NB4 (cell line): Measurements from ENCODE around the gene DPYD.

ENCODE experiments used
- DNase-seq: peaks from one replicate; pipeline ENCODE4 v3.0.0; 2010; ENCODE audit warnings: low read depth
- H3K4me3 ChIP-seq: one replicate; pipeline ENCODE4 v1.5.1; 2011; ENCODE audit warnings: mild to moderate bottlenecking, low read depth, low read length, moderate library complexity
- MYC ChIP-seq: IDR thresholded peaks from 2 replicates; pipeline ENCODE4 v1.6.1; 2011; ENCODE audit warnings: low read depth, low read length
- POLR2A ChIP-seq: IDR thresholded peaks from 2 replicates; pipeline ENCODE4 v1.6.1; 2011; ENCODE audit warnings: mild to moderate bottlenecking; ENCODE audit not compliant: insufficient read length; ENCODE audit errors: extremely low read depth
- TF ChIP-seq, protein P1 (sequence below): IDR thresholded peaks from one replicate; pipeline ENCODE4 v1.5.1; 2012; ENCODE audit warnings: low read depth, low read length
- TF ChIP-seq, protein P2 (sequence below): IDR thresholded peaks from 2 replicates; pipeline ENCODE4 v1.6.1; 2011; ENCODE audit warnings: low read depth, low read length

Gene DPYD

GRCh38 chr1:97159342-97159741 is 761.5 kb downstream of the DPYD start:
- H3K4me3 ChIP-seq: no peak overlapping the region
- TF ChIP-seq, protein P1, sequence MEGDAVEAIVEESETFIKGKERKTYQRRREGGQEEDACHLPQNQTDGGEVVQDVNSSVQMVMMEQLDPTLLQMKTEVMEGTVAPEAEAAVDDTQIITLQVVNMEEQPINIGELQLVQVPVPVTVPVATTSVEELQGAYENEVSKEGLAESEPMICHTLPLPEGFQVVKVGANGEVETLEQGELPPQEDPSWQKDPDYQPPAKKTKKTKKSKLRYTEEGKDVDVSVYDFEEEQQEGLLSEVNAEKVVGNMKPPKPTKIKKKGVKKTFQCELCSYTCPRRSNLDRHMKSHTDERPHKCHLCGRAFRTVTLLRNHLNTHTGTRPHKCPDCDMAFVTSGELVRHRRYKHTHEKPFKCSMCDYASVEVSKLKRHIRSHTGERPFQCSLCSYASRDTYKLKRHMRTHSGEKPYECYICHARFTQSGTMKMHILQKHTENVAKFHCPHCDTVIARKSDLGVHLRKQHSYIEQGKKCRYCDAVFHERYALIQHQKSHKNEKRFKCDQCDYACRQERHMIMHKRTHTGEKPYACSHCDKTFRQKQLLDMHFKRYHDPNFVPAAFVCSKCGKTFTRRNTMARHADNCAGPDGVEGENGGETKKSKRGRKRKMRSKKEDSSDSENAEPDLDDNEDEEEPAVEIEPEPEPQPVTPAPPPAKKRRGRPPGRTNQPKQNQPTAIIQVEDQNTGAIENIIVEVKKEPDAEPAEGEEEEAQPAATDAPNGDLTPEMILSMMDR: no peak
- TF ChIP-seq POLR2A (no peak), MYC (no peak)
- TF ChIP-seq, protein P2, sequence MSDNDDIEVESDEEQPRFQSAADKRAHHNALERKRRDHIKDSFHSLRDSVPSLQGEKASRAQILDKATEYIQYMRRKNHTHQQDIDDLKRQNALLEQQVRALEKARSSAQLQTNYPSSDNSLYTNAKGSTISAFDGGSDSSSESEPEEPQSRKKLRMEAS: no peak
- DNase-seq: no peak

DNA sequence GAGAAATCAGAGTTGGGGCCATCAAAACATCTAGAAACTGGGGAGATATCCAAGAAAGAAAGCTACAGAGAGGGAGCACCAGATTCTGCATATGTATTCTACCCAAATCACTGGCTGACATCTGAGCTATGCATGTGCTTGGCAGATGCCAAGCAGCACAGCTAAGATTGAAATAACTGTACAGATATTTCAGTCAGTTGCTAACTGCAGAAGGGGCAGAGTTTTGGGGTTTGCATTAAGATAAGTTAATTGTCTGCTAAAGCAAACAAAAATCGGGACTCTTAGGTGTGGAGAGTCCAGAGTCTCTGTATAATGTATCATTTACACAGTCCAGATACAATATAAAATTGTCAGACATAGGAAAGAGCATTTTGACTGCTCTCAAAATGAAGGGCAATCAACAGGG is 762.1 kb downstream of the DPYD start:
- H3K4me3 ChIP-seq: no peak overlapping the region
- no peak for DNase-seq
- TF ChIP-seq MYC: no peak
- TF ChIP-seq, protein P1: no peak
- TF ChIP-seq, protein P2: no peak
- no peak for TF ChIP-seq POLR2A

- TF ChIP-seq, protein P2: no peak
- TF ChIP-seq, protein P1: no peak
- no peak for TF ChIP-seq MYC
- no peak for DNase-seq
- no peak overlapping the region for H3K4me3 ChIP-seq
These were observed 762.8 kb downstream of the DPYD start for GRCh38 chr1:97157991-97158390.

GRCh38 chr1:97151651-97152050 is 769.2 kb downstream of the DPYD start:
- no peak for DNase-seq
- H3K4me3 ChIP-seq: no peak overlapping the region
- TF ChIP-seq, protein P1: no peak
- TF ChIP-seq, protein P2: no peak
- TF ChIP-seq POLR2A (no peak), MYC (no peak)

- no peak overlapping the region for H3K4me3 ChIP-seq
- no peak for TF ChIP-seq MYC
- TF ChIP-seq, protein P2: no peak
- TF ChIP-seq POLR2A: no peak
- DNase-seq: no peak
These were observed 775.4 kb downstream of the DPYD start for GRCh38 chr1:97145321-97145956.

GRCh38 chr1:97144527-97144926 is 776.3 kb downstream of the DPYD start:
- DNase-seq: no peak
- TF ChIP-seq POLR2A: no peak
- TF ChIP-seq, protein P1: no peak
- TF ChIP-seq, protein P2: no peak
- TF ChIP-seq MYC: no peak
- no peak overlapping the region for H3K4me3 ChIP-seq
